Right forelimb (tissue), 1 donor: ENCODE measurements around the gene FAM227B.
"Not testable (repeated sequence)": the region's sequence is repeated elsewhere in the genome, so short reads cannot be mapped to it uniquely, and the experiment has no call there.

Experiments used
- DNase-seq: peaks from one replicate; pipeline ENCODE4 v3.0.0-alpha.2; 2018

FAM227B gene, protein sequence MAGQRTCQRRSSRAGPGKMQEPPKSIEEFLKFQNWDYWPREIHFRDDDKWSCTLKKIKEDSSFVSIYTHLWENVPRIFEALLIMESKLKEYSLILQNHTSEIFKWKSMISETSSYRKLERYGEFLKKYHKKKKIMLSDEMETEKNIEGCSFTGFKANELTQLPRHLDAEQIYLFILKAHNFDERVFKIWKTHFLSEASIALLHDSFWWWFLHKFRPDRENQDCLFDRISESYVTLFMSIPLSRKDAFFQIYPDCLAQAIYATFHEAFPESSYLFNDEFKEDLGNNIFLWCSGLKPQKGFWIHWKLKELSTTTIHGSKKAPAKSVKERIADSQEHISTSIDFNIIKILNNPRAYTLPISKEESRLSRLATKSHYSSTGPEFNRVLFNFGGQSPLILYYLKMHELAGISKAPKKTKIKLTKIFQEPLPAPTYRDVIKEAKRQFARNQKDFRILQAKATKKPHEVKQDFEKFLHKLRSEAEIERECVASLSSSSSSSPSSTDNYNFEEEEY

DNA sequence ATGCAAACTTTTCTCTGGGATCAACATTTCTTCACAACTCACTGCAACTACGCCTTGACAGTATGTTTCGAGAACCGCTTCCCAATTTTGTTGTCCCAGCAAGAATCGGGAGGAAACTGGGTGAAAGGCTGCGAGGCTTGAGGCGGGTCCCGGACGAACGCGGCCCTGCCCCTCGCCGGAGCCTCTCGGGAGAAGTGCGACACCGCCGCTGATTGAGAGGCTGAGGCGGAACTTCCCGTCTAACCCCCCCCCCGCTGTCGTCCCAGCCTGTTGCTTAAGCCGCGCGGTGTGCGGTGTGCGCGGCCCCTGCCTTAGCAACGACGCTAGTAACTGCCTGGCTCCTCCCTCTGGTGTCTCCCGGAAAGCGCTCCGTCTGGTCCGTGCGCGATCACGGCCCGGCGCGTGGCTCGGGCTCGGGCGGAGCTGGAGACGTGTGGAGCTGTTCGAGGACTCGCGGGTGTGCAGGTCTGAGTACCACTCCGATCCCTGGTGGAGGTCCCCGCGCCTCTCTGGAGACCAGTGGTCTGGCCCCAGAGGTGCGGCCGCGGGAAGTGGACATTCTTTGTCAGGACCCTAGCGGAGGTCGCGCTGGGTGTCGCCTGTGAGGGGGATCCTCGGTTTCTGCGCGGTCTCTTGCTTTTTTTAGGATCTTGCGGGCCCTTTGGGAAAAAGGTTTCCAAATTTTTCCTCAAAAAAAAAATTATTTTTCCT lies at the start of gene FAM227B, which contains the start of gene DTWD1:
TSS of gene FAM227B (minus strand) at position 161 of the 711 bp plus-strand sequence. CDS start 5,647 bp downstream, outside the sequence.
TSS of gene DTWD1 (plus strand) at position 391 of the 711 bp plus-strand sequence. CDS start 4,120 bp downstream, outside the sequence.
- peak; percentile 99 for DNase-seq

DNA sequence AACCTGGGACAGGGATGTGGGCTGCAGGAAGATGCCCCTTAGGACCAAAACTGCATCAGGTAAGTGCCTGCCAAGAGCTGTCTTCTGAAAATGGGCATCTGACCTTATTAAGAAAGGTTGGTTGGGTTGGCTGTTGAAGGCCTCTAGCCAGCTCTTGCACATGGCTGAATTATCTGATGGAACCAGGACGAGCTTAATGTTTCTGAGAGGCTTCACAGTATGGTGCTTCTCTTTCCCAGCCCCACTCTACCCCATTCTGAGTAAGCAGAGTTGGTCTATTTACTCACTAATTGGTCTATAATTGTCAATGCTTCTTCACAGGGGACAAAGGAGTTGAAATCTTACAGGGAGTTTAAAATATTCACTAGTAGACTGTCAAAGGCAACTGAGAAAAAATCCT lies 48.7 kb upstream of the FAM227B start:
- no peak for DNase-seq

DNA sequence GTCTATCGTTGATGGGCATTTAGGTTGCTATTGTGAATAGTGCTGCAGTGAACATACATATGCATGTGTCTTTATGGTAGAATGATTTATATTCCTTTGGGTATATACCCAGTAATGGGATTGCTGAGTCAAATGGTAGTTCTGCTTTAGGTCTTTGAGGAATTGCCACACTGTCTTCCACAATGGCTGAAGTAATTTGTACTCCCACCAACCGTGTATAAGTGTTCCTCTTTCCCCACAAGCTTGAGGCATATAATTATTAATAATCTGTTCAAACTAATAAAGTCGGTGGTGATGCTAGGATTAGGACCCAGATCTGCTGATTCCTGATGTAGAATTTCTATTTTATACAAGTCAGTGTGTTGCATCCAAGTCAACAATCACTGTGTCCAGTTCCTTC lies 45.9 kb upstream of the FAM227B start:
- DNase-seq: not testable (repeated sequence)

DNA sequence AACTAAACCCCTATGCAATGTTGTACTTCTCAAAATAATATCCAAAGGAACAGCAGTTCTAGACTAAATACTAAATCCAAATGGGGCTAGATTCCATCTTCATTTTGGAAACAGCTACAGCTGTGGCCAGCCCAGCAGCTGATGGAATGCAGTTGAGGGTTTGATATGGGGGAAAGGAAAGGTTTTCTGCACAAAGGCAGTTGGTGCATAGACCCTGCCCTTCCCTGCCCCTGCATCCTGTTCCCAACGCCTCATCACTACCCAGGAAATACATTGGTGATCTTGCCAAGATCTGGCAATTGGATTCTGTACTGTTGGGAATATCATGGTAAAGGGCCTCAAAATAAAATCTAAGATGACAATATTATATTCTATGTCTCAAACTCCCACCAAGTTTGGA lies 44.1 kb upstream of the FAM227B start:
- no peak for DNase-seq

DNA sequence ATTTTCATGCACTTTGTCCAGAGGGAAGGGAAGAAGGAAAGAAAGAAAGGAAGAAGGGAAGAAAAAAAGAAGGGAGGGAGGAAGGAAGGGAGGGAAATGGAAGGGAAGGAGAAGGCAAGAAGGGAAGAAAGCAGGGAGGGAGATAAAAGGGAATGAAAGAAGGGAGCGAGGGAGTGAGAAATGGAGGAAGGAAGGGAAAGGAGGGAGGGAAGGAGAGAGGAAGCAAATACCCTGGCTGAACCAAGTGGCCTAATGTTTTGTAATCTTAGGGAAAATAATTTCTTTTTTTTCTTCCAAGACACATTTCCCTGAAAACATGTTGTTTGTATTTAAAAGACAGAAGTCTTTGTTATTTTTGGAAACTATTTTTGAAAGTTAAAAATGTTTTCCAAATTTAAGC lies 36.1 kb upstream of the FAM227B start:
- DNase-seq: no peak

DNA sequence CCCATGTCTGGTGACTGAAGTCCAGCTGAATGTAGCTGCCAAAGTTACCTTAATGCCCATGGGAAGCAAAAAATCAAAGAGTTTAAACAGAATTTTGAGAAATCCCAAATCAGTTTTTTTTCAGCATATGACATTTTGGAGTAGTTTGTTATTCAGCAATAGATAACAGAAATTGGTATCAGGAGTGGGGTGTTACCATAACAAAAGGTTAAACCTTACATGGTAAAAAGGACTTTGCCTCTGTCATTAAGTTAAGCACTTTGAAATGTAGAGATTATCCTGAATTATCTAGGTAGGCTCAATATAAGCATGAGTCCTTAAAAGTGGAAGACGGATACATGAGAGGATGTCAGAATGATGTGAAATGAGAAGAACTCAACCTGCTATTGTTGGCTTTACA lies 32.3 kb upstream of the FAM227B start:
- no peak for DNase-seq

DNA sequence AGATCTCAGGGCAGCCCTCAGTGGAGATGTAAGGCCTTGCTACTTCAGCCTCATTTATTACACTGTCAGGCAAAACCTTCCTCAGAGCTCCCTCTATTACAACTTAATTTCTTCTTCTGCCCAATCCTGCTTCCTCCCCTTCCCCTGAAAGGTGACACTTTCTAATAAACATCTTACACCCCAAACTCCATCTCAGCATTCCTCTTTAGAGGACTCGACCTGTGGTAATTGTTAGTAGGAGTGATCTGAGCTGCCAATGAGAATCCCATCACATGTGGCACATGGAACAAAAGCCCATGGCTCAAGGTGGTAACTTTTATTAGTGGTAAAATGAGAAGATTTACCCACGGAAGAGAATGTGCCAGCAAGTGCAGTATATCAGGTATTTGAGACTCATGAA lies 30.1 kb upstream of the FAM227B start:
- DNase-seq: no peak

DNA sequence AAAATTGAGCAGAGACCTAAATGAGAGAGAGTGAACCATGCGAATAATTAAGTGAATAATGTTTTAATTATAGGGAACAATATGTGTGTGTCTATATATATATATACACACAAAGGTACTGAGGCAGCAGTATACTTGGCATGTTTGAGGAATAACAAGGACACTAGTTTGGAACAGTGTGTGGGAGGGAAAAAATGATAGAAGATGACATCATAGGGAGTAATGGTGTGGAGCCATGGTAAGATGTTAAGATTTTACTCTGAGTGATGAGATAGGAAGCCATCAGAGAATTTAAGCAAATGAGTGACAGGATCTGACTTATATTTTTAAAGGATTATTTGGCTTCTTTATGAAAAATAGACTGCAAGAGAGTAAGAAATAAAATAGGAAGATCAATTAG lies 29.4 kb upstream of the FAM227B start:
- DNase-seq: no peak

DNA sequence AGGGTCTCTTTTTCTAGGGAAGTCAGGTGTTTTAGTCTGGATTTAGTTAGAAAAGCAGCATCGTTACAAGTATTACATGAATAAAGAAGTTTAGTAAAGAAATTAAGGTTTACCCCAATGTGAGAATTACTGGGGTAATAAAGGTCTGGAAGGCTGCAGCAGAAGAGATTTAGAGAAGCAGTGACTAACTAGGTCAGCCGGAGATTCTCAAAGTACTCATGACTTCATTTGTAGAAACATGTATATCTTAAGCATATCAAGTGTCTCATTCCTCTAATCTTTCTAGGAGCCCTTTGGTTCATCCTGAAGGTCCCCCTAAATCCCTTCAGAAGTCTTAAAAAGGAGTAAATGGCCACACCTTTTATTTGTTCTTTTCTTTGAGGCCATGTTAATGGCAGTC lies 26.3 kb upstream of the FAM227B start:
- DNase-seq: no peak

DNA sequence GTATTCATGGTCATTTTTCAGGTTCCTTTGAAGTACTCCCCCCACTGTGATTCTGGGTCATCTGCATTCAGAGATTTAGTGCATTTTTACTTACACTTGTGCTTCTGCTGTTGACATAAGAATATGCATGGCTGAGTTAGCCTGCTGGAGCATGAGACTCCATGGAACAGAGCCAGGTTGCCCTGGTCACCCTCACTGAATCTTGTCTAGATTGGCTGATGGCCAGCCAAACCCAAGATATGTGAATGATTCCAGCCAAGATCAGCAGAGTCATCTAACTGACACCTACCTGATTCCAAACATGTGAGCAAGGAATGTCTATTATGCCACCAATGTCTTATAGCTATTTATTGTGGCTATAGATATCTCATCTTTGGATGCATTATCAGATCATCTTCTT lies 25.3 kb upstream of the FAM227B start:
- DNase-seq: no peak

DNA sequence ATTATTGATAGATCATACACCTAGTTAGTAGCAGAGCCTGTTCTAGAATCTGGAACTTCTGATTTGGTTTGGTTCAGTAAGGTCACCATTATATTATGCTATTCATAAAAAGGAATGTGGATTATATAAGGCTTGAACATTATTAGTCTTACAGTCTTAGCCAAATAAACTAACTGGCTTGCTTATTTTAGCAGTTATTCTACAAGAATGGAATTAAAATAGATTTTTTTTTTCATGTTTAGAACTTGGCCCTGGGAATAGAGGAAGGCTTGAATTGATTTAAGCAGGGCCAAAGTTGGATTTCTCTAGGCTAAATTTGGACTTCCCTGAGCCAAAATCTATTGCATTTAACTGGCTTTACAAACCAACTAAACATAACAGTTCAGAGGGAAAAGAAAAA lies 24.7 kb upstream of the FAM227B start:
- DNase-seq: no peak

DNA sequence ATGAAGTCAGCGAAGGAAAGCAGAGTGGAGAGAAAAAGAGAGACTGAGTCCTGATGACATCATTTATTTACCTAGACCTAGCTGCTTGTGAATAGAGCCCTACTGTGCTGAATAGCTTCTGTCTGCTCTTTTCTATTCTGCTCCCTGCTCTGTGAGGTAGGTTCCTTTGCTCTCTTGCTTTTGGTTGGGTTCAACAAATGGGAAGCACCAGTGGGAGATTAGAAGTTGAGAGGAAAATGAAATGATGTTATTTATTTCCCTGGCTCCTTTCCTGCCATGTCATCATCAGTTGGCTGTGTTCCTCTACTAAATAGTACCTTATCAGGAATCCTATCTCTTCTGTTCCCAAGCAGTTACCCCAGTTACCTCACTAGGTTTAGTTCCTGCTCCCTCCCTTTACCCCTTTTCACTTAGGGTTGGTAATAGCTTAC lies 23.8 kb upstream of the FAM227B start:
- DNase-seq: no peak

DNA sequence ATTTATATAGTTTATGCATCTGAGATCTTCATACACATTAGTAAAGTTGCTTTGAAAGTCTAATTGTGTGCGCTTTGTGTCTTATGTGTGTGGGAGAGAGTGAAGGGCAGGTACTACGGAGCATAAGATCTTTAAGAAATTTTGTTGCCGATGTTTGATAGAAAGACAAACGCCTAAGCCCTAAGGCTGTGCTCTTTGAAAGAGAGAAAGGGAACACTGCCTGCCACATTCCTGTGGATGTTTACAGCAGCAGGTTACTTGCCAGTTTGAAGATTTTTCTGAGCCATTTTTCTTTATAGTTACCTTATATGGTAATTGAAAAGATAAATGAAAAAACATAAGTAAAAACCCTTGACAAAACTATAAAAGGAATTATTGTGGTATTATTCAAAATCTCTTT lies 17.2 kb upstream of the FAM227B start:
- DNase-seq: no peak

DNA sequence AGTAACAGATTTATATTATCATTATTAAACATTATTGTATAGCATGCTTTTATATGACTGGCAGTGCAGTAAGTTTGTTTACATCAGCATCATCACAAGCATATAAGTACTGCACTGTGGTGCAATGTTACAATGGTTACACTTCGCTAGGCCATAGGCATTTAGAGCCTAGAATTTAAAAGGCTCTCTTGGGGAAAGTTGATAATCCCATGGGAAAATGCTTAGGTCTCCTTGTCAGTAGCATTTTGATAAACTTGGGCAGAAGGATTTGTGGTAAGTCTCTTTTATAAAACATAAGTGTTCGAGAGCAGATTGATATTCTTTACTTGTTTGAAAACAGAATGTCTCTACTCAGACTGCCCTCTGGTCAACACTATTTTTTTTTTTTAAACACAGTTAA lies 7.8 kb upstream of the FAM227B start:
- no peak for DNase-seq

DNA sequence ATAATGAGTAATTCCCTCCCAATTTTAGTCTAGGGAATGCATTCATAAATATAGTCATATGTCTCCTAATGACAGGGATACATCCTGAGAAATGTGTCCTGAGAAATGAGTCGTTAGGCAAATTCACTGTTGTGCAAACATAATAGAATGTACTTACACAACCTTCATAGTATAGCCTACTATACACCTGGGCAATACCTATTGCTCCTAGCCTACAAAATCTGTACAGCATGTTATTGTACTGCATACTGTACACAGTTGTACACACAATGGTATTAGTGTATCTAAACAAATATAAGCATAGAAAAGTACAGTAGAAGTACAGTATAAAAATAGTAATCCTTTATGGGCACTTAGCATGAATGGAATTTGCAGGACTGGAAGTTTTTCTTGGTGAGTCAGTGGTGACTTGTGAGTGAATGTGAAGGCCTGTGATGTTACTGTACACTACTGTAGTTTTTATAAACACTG lies 6.8 kb upstream of the FAM227B start:
- DNase-seq: no peak

DNA sequence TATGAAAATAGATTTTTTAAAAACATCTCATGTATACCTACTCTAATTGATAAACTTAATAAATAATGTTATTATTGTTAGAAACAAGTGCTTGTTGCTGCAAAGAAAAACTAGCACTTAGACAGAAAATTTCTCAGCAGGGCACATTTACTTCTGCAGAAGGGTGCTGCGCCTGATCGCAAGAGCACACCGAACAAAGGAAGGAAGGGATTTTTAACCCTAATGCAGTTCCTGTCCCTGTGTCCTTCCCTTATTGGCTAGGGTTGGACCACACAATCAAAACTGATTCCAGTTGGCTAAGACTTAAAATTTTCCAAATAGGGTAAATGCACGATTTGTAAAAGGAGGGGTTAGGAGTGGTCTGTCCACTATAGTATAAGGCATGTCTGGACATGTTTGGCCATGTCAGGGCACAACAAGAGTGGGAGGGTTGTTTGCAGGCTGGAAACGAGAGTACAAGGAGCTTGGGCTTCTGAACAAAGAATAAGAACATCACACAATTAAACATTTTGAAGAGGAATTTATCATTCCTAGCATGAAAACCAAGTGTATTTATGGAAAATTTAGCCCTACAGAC lies 4.9 kb upstream of the FAM227B start:
- no peak for DNase-seq

DNA sequence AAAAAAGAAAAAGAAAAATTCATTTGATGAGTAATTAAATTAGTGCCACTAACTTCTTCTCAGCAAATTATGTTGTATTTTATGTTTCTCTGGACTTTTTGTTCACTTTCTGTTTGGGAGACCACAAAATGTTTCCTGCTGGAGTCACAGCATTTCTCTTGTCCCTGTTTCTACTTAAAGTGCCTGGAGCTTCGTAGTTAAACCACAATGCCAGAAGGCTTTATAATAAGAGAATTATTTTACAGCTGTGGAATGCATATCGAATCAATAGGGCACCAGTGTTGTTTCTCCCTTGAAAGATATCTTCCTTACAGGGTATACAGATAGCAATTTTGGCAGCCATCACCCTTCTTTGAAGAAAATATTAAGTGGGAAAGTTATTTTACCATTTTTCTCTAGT lies 3.4 kb upstream of the FAM227B start:
- no peak for DNase-seq

DNA sequence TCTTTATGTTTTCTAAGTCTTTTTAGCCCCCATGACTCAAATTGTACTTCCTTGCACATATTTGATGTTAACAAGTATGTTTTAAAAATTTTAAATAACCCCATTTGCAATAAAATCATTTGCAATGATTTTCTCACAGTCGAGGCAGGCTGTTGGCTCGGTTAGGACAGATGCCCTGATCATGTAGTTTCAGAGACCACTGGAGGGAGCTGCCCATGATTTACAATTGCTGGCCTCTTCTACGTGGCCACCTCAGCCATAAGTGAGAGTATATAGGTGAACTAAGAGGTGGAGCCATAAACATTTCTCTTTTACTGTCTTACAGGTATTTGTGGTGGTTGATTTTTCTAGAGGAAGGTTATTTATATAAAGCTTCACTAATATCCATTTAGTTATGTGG lies 1.9 kb upstream of the FAM227B start:
- no peak for DNase-seq

DNA sequence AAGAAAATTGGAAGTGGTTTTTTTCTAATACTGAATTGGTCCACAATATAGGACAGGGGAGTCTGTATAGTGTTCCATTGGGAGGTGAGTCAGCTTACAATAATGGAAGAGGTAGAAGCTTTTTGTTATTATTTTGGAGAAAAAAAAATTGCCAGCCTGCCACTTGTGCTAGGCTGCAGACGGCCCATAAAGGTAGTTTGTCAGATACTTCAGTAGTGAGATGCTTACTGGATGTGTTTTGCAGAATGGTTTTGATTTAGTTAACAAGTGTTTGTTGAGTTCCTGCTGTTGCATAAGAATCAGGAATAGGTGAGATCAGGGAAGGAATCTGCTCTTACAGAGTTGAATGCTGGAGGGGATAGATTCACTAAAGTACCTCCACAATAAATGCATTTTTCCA lies 1.3 kb upstream of the FAM227B start:
- no peak for DNase-seq

DNA sequence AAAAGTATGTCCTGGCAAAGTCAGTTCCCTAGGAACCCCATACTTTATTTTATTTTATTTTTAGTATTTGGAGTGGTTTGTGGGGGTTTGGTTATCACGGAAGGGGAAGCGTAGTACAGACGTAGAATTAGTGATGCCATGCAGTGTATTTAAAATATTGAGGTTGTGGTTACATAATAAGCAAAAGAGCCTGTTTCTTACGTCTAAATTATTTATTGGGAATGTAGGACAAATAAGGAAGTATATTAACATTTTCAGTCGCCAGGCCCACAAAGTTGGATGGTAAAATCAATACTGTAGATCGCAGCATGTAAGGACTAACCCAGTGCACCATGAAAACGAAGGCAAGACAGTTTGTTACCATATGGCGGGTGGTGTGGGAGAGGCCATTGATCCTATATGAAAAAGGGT lies 788 bp upstream of the FAM227B start:
- no peak for DNase-seq

DNA sequence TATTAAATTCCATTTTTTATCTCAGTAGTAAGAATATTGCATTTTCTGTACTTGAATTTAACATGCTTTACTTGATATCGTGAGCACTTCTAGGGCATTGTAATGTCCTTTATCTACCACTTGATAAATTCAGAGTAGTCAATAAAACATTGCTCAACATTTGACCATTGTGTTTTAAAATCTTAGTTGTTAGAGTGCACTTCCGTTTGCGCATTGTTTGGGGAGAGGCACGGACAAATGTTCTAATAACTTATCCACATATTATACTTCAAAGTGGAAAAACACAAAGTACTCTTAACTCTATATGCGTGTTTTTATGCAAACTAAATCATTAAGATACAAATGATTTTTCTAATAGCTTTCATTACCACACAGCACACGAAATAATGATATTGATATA lies 419 bp downstream of the FAM227B start:
- no peak for DNase-seq

DNA sequence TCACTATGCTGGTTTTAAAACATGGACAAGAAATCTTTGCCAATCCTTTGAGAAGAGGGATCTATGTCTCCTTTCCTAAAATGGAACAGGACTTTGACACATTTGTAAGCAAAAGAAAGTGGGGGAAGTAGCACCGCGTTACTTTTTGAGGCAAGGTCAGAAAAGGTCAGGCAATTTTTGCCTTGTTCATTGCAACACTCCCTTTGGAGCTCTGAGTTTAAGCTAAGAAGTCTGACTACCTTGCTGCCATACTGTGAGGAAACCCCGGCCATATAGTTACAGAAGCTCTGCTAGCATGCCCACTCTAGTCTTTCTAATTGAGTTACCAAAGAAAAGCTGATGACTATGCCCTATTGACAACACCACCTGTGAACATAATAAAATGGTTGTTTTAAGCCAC lies 1.4 kb downstream of the FAM227B start:
- DNase-seq: no peak

DNA sequence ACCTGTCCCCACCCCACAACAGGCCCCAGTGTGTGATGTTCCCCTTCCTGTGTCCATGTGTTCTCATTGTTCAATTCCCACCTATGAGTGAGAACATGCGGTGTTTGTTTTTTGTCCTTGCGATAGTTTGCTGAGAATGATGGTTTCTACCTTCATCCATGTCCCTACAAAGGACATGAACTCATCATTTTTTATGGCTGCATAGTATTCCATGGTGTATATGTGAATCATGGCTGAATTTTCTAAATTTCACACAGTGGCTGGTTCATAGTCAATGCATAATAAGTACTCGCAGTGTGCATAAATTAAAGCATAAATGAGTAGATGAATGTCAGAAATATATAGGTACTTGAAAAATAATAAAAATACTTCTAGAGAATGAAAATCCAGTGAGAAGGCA lies 8.4 kb downstream of the FAM227B start:
- not testable (repeated sequence) for DNase-seq
